Osteocyte (in vitro differentiated cells): ENCODE data around the gene THRB. TPM values are rescaled to one million over a fixed set of nuclear protein-coding genes. Genes with fewer than 3 reads are reported as not detected.

Experiments used
- DNase-seq: peaks from one replicate; pipeline ENCODE4 v3.0.0; 2021; ENCODE audit warnings: mixed read lengths; ENCODE audit not compliant: unreplicated experiment; ENCODE audit errors: extremely low spot score
- H3K27ac Mint-ChIP-seq: one replicate; pipeline ENCODE4 v1.8.0; 2021; ENCODE audit warnings: mild to moderate bottlenecking, mixed read lengths; ENCODE audit not compliant: unreplicated experiment
- H3K27me3 Mint-ChIP-seq: one replicate; pipeline ENCODE4 v1.8.0; 2021; ENCODE audit warnings: mixed read lengths; ENCODE audit not compliant: unreplicated experiment
- H3K36me3 Mint-ChIP-seq: one replicate; pipeline ENCODE4 v1.8.0; 2021; ENCODE audit warnings: mixed read lengths; ENCODE audit not compliant: unreplicated experiment
- H3K4me1 Mint-ChIP-seq: one replicate; pipeline ENCODE4 v1.8.0; 2021; ENCODE audit warnings: mixed read lengths; ENCODE audit not compliant: unreplicated experiment
- H3K4me3 Mint-ChIP-seq: one replicate; pipeline ENCODE4 v1.8.0; 2021; ENCODE audit warnings: mild to moderate bottlenecking, moderate library complexity, mixed read lengths; ENCODE audit not compliant: unreplicated experiment
- H3K9me3 Mint-ChIP-seq: one replicate; pipeline ENCODE4 v1.8.0; 2021; ENCODE audit warnings: mixed read lengths; ENCODE audit not compliant: unreplicated experiment
- CTCF ChIP-seq: fragments of 200-600 bp; sonication (generic); IDR thresholded peaks from 2 replicates; pipeline ENCODE4 v1.5.0; 2021; ENCODE audit warnings: antibody characterized with exemption, mild to moderate bottlenecking, moderate library complexity
- total RNA-seq: library from RNA; stranded (reverse); gene quantifications from 2 replicates; pipeline ENCODE4 v1.2.1, GENCODE V29; 2021

The THRB gene
- total RNA-seq, 1 donor from 2014 or later: 4.6 TPM

GRCh38 chr3:24197809-24198208, 296.8 kb downstream of the THRB start:
- Mint-ChIP-seq H3K4me1 (peaks cover 10% of the 10 kb centered on the region), H3K36me3 (no peaks in the 10 kb centered on the region), H3K9me3 (no peaks in the 10 kb centered on the region), H3K27ac (no peak overlapping the region), H3K27me3 (no peaks in the 10 kb centered on the region), H3K4me3 (no peak overlapping the region)
- no peak for DNase-seq
- no peak for TF ChIP-seq CTCF

DNA sequence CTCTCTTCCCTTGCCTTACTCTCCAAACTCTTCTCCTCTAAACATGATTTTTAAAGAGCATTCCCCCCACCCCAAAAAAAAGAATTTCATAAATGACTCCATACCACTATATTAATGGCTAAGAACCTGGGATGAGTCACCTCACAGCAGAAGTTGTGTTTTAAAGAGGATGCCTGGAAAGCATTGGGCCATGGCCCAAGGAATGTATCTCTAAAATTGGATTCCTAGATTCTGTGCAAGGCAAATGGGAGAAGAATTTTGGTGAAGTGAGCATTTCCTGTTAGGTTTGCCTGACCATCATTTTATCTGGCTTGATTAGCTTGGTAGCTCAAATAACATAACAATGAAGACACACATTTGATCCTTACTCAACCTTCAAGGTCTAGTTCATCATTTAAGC, 298.1 kb downstream of the THRB start:
- no peak for DNase-seq
- H3K9me3 Mint-ChIP-seq: no peaks in the 10 kb centered on the region
- no peaks in the 10 kb centered on the region for H3K36me3 Mint-ChIP-seq
- TF ChIP-seq CTCF: no peak
- H3K4me3 Mint-ChIP-seq: no peak overlapping the region
- H3K27me3 Mint-ChIP-seq: no peaks in the 10 kb centered on the region
- H3K4me1 Mint-ChIP-seq: peaks cover 5% of the 10 kb centered on the region
- no peak overlapping the region for H3K27ac Mint-ChIP-seq

DNA sequence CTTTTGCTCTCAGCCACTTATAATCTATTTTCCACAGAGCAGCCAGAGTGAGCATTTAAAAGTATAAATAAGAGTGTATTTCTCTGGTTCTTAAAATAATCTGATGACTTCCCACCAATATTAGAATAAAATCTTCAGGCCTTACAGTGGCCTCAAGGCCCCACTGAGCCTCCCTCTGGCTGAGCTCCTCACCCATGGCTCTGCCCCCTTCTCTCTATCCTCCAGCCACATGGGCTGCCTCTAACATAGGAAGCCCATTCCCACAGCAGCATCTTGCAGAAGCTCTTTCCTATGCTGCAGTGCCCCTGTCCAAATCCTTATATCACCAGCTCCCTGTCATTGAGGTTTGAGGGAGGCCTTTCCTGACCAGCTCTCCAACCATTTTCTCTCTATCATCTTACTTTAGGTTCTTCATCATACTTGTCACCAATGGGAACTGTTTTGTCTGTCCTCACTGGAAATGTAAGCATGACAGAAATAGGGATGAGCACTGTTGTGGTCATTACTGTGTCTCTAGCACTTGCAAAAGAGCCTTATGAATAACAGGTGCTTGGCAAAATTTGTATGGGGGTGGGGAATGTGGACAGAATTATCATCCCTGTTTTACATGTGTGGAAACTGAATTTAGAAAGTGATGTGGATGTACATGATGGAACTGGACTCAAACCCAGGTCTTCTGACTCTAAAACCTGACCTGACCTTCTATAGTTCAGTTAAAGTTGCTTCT, 299.0 kb downstream of the THRB start:
- H3K4me3 Mint-ChIP-seq: no peak overlapping the region
- DNase-seq: no peak
- H3K9me3 Mint-ChIP-seq: no peaks in the 10 kb centered on the region
- no peak overlapping the region for H3K27ac Mint-ChIP-seq
- no peak for TF ChIP-seq CTCF
- peaks cover 5% of the 10 kb centered on the region for H3K4me1 Mint-ChIP-seq
- no peaks in the 10 kb centered on the region for H3K36me3 Mint-ChIP-seq
- H3K27me3 Mint-ChIP-seq: no peaks in the 10 kb centered on the region

DNA sequence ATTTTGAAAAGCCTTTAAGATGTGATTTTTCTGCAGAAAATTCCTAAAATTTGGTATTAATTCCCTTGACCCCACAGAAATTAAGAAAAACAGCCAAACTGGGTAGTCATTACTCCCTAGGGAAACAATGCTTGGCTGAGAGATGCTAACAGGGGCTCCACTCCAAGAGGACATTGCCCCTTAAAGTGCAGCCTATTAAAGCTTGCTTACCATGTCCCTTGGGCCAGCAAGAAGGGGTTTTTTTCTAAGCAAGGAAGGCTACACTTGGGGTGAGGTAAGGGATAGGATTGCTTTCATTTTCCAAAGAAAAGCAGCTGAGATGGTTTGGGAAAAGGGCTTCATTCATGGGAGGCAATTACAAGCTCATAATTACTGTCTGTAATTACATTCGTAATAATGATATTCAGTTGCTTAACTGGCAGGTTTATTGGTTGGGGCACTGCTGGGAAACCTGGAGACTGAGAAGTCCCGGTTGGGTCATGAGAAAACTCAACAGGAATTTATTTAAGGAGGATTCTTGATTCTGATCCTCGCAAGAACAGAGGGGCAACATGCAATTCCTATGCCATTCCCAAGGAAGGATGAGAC, 302.1 kb downstream of the THRB start:
- Mint-ChIP-seq H3K4me3 (no peak overlapping the region), H3K4me1 (peaks cover 3% of the 10 kb centered on the region), H3K9me3 (no peaks in the 10 kb centered on the region), H3K27ac (no peak overlapping the region), H3K36me3 (no peaks in the 10 kb centered on the region), H3K27me3 (no peaks in the 10 kb centered on the region)
- no peak for TF ChIP-seq CTCF
- DNase-seq: no peak

DNA sequence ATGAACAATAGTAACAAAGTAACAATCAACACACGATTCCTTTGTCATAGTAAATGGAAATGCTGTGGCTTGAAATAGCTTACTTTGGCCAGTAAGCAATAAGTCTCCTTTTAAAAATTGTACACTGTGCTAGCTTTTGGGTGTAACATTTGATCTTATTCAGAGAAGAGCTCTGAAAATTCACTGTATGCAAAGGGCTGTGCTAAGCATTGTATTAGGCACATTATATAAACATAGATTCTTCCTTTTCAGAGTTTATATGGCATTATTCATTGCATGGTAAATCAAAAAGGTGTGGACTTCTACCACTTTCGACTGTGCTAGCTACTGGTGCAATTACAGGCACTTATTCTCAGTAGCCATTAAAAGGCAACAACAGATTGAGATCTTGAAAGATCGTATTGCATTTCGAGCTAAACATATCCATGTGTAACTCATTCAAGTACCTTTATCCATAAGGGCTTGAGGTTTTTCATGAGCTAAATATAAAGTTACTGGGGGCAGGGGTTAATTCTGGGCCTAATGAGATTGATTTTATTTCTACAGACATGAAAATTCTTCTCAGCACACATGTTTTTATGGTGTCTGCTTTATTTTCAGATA, 302.7 kb downstream of the THRB start:
- no peaks in the 10 kb centered on the region for H3K36me3 Mint-ChIP-seq
- TF ChIP-seq CTCF: no peak
- H3K4me3 Mint-ChIP-seq: no peak overlapping the region
- no peak for DNase-seq
- no peaks in the 10 kb centered on the region for H3K27me3 Mint-ChIP-seq
- H3K27ac Mint-ChIP-seq: no peak overlapping the region
- no peaks in the 10 kb centered on the region for H3K9me3 Mint-ChIP-seq
- H3K4me1 Mint-ChIP-seq: peaks cover 3% of the 10 kb centered on the region
